Measurements from ENCODE around the gene SLC14A1.

- no peak for TF ChIP-seq POLR2AphosphoS5 (IDR thresholded peaks at IDR 0.05; ENCODE audit: low read depth, low read length)
- TF ChIP-seq, protein P1, sequence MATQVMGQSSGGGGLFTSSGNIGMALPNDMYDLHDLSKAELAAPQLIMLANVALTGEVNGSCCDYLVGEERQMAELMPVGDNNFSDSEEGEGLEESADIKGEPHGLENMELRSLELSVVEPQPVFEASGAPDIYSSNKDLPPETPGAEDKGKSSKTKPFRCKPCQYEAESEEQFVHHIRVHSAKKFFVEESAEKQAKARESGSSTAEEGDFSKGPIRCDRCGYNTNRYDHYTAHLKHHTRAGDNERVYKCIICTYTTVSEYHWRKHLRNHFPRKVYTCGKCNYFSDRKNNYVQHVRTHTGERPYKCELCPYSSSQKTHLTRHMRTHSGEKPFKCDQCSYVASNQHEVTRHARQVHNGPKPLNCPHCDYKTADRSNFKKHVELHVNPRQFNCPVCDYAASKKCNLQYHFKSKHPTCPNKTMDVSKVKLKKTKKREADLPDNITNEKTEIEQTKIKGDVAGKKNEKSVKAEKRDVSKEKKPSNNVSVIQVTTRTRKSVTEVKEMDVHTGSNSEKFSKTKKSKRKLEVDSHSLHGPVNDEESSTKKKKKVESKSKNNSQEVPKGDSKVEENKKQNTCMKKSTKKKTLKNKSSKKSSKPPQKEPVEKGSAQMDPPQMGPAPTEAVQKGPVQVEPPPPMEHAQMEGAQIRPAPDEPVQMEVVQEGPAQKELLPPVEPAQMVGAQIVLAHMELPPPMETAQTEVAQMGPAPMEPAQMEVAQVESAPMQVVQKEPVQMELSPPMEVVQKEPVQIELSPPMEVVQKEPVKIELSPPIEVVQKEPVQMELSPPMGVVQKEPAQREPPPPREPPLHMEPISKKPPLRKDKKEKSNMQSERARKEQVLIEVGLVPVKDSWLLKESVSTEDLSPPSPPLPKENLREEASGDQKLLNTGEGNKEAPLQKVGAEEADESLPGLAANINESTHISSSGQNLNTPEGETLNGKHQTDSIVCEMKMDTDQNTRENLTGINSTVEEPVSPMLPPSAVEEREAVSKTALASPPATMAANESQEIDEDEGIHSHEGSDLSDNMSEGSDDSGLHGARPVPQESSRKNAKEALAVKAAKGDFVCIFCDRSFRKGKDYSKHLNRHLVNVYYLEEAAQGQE (IDR thresholded peaks at IDR 0.05; ENCODE audit: insufficient read depth in 1 of 2, low read depth in 2 of 2, low read length in 2 of 2) = no peak
- no peak for TF ChIP-seq SIN3A (IDR thresholded peaks at IDR 0.05; ENCODE audit: borderline replicate concordance, insufficient read depth, low read length)
- TF ChIP-seq FOXP2 (optimal IDR thresholded peaks at IDR 0.05; ENCODE audit: borderline replicate concordance, extremely low read depth, extremely low read length, insufficient read depth) = no peak
Observed at GRCh38 chr18:45724601-45725000, 620 bp downstream of the SLC14A1 start.
